Panc1 (cell line): ENCODE results near the gene ANKRD13D. TPM values are rescaled to one million over a fixed set of nuclear protein-coding genes. Genes with fewer than 3 reads are reported as not detected.

ENCODE experiments used
- ATAC-seq: fragments of 200-7000 bp; cut with Tn5 transposase; 2 replicates; pipeline ENCODE4 v1.9.1; 2020; ENCODE audit warnings: mild to moderate bottlenecking, moderate library complexity
- BruUV-seq: library from RNA; stranded (reverse); fragments of 400-500 nt; replicated peaks from 2 replicates; lab custom pipeline; 2021; lab: Mats Ljungman, UMichigan
- CTCF ChIA-PET: fragments of 300-600 bp; sonication (Branson Sonifier 250); formaldehyde crosslinking; loops from one replicate; lab custom pipeline; 2022; ENCODE audit warnings: antibody characterized with exemption; lab: Charles Lee
- POLR2A ChIA-PET: fragments of 300-600 bp; sonication (Branson Sonifier 250); formaldehyde crosslinking; loops from one replicate; lab custom pipeline; 2022; ENCODE audit warnings: antibody characterized with exemption; lab: Charles Lee
- DNase-seq: peaks from one replicate; pipeline ENCODE4 v3.0.0-alpha.2; 2010; ENCODE audit warnings: low read depth, low spot score
- H3K27ac ChIP-seq: 2 replicates; pipeline ENCODE4 v1.5.1; 2011; ENCODE audit warnings: mild to moderate bottlenecking, low read length, inconsistent platforms
- H3K27me3 ChIP-seq: fragments of 200-500 bp; sonication (Bioruptor generic); 2 replicates; pipeline ENCODE4 v1.6.0; 2014; ENCODE audit warnings: low read length, inconsistent platforms; ENCODE audit not compliant: control insufficient read depth, insufficient read depth
- H3K36me3 ChIP-seq: fragments of 200-500 bp; sonication (Bioruptor generic); 2 replicates; pipeline ENCODE4 v1.5.1; 2014; ENCODE audit warnings: inconsistent platforms, mild to moderate bottlenecking, low read length, moderate library complexity; ENCODE audit not compliant: control insufficient read depth, insufficient read depth
- H3K4me1 ChIP-seq: 2 replicates; pipeline ENCODE4 v1.5.1; 2011; ENCODE audit warnings: inconsistent platforms, mild to moderate bottlenecking, low read length, moderate library complexity; ENCODE audit not compliant: control insufficient read depth, insufficient read depth
- H3K4me3 ChIP-seq, 2 experiments: 2 replicates each; pipeline ENCODE4 v1.5.1; 2011 to 2012; ENCODE audit warnings: low read depth in 2 of 2, low read length in 2 of 2, mild to moderate bottlenecking in 2 of 2, inconsistent platforms in 1 of 2, moderate library complexity in 1 of 2
- H3K9me3 ChIP-seq: fragments of 200-500 bp; sonication (Bioruptor generic); 2 replicates; pipeline ENCODE4 v1.5.1; 2014; ENCODE audit warnings: low read depth, mild to moderate bottlenecking, inconsistent platforms, low read length, moderate library complexity; ENCODE audit not compliant: control insufficient read depth, insufficient read depth
- CTCF ChIP-seq: fragments of 450-650 bp; IDR thresholded peaks from 2 replicates; pipeline ENCODE4 v1.5.1; 2017; ENCODE audit warnings: mild to moderate bottlenecking
- POLR2AphosphoS5 ChIP-seq: IDR thresholded peaks from 2 replicates; pipeline ENCODE4 v1.6.1; 2012; ENCODE audit warnings: mild to moderate bottlenecking, low read depth, low read length, moderate library complexity
- REST ChIP-seq, 2 experiments: IDR thresholded peaks; 2 replicates each; pipeline ENCODE4 v1.6.1; 2011 to 2012; ENCODE audit warnings: low read depth in 2 of 2, control low read depth in 1 of 2, low read length in 1 of 2, mild to moderate bottlenecking in 1 of 2, moderate library complexity in 1 of 2; ENCODE audit not compliant: insufficient read depth in 1 of 2
- SIN3A ChIP-seq: IDR thresholded peaks from 2 replicates; pipeline ENCODE4 v1.6.1; 2012; ENCODE audit warnings: low read depth, mild to moderate bottlenecking, low read length, moderate library complexity, borderline replicate concordance; ENCODE audit not compliant: insufficient read depth
- TCF7L2 ChIP-seq: IDR thresholded peaks from 2 replicates; pipeline ENCODE4 v1.6.1; 2011; ENCODE audit warnings: mild to moderate bottlenecking, low read depth, low read length, inconsistent platforms
- in situ Hi-C: cut with HindIII; loops from 2 replicates; pipeline ENCODE4 v1.10.0; 2016; ENCODE audit warnings: low sequenced_read_pairs, low pct_unique_long_range_greater_than_20kb
- intact Hi-C: fragments of 100-400 bp; cut with micrococcal nuclease; formaldehyde crosslinking; loops from one replicate; pipeline ENCODE4 v1.10.0; 2022; ENCODE audit not compliant: unreplicated experiment
- total RNA-seq: library from RNA; stranded (reverse); gene quantifications from one replicate; pipeline ENCODE4 v1.2.1, GENCODE V29; 2021; ENCODE audit not compliant: unreplicated experiment

The ANKRD13D gene
- total RNA-seq, 1 experiment from 2014 or later: 76.5 TPM

GRCh38 chr11:67270256-67271204 lies 18.6 kb upstream of the ANKRD13D start:
- Histone ChIP-seq H3K27me3 (no peaks in the 10 kb centered on the region), H3K4me1 (peaks cover 48% of the 10 kb centered on the region), H3K27ac (peak overlapping the region; percentile 69), H3K36me3 (no peaks in the 10 kb centered on the region; the same call in 1 of the 2 replicates), H3K4me3 (peak overlapping the region in 1 of 2 experiments; percentile 15; a peak in 1 of 4 replicates), H3K9me3 (no peaks in the 10 kb centered on the region)
- TF ChIP-seq REST (IDR thresholded peaks at IDR 0.05; ENCODE audit: insufficient read depth in 1 of 2, low read depth in 2 of 2, low read length in 1 of 2) (no peak), TCF7L2 (peak; percentile 91)
- ATAC-seq (no peak), DNase-seq (no peak)
- POLR2A ChIA-PET: interaction anchor here (0.8 kb wide), 1 partner anchor 76 kb away, joined by 3 read pairs; no protein-coding TSS in a partner anchor
- intact Hi-C loops: no loop called here
- CTCF ChIA-PET: interaction anchor here (0.5 kb wide), 1 partner anchor 184 kb away, joined by 6 read pairs; no protein-coding TSS in a partner anchor
- no TSS peak for BruUV-seq
- in situ Hi-C loops: no loop called here

- peaks cover 45% of the 10 kb centered on the region for H3K4me1 ChIP-seq
- H3K36me3 ChIP-seq: no peaks in the 10 kb centered on the region; the same call in 1 of the 2 replicates
- no peak for DNase-seq
- intact Hi-C loops (no loop called here), in situ Hi-C loops (no loop called here)
- TSS peak; percentile 25 for BruUV-seq
- no peak overlapping the region for H3K27ac ChIP-seq
- no peak for TF ChIP-seq REST (IDR thresholded peaks at IDR 0.05; ENCODE audit: insufficient read depth in 1 of 2, low read depth in 2 of 2, low read length in 1 of 2)
- no peak for TF ChIP-seq TCF7L2
- TF ChIP-seq POLR2AphosphoS5: no peak
- no peak for TF ChIP-seq CTCF
- TF ChIP-seq SIN3A: no peak
- H3K4me3 ChIP-seq: no peak overlapping the region
- no peaks in the 10 kb centered on the region for H3K9me3 ChIP-seq
- ATAC-seq: no peak
- CTCF ChIA-PET: interaction anchor here (0.5 kb wide), 1 partner anchor 185 kb away, joined by 6 read pairs; no protein-coding TSS in a partner anchor
- POLR2A ChIA-PET: no interaction called here
- no peaks in the 10 kb centered on the region for H3K27me3 ChIP-seq
These were observed 17.9 kb upstream of the ANKRD13D start for GRCh38 chr11:67271205-67271540.
